LNCaP clone FGC (cell line): Measurements from ENCODE around the gene EMP2.

Experiments
- DNase-seq: peaks from one replicate; pipeline ENCODE4 v3.0.0-alpha.2; 2011; ENCODE audit warnings: low read depth
- H3K4me3 ChIP-seq: 2 replicates; pipeline ENCODE4 v1.5.1; 2011; ENCODE audit warnings: mild to moderate bottlenecking, low read depth, low read length, control low read depth
- TF ChIP-seq, protein P1 (sequence below): IDR thresholded peaks from 2 replicates; pipeline ENCODE4 v1.5.1; 2012; ENCODE audit warnings: mild to moderate bottlenecking; ENCODE audit not compliant: control insufficient read depth, insufficient read depth; ENCODE audit errors: extremely low read depth

The EMP2 gene

DNA sequence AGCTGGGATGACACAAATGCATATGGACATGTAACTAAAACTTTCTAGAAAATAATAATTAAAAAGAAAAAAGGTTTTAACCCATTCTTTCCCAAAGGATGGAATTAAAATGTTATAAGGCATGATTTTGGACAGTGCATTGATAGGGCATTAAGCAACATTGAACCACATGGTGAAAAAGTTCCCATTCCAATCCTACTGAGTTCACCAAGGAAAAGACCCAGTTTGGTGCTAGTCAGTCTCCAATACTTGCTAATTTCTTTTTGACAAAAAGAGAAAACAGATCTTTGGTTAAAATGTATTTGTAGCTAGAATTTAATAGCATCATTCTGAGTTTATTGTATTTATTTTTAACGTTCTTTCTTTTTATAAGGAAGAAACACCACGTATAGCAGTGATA, 28.1 kb downstream of the EMP2 start:
- DNase-seq = no peak
- no peak overlapping the region for H3K4me3 ChIP-seq
- TF ChIP-seq, protein P1, sequence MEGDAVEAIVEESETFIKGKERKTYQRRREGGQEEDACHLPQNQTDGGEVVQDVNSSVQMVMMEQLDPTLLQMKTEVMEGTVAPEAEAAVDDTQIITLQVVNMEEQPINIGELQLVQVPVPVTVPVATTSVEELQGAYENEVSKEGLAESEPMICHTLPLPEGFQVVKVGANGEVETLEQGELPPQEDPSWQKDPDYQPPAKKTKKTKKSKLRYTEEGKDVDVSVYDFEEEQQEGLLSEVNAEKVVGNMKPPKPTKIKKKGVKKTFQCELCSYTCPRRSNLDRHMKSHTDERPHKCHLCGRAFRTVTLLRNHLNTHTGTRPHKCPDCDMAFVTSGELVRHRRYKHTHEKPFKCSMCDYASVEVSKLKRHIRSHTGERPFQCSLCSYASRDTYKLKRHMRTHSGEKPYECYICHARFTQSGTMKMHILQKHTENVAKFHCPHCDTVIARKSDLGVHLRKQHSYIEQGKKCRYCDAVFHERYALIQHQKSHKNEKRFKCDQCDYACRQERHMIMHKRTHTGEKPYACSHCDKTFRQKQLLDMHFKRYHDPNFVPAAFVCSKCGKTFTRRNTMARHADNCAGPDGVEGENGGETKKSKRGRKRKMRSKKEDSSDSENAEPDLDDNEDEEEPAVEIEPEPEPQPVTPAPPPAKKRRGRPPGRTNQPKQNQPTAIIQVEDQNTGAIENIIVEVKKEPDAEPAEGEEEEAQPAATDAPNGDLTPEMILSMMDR = no peak

DNA sequence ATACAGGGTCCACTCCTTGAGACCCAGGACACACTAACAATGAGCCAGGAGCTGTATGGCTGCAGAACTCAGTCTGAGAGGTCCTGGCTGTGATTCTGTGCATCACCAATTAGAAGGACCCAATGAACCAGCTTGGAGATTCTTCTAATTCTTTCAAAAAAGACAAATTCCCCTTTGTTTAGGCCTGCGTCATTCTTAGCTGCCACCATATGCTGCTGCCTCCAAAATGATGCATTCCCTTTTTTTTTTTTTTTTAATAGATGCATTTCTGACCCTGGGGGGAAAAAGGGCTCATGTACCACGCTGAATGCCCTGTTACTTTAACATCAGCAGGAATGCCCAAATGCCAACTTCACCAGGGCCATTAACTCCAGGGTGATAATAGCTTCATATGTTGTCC, 28.5 kb downstream of the EMP2 start:
- TF ChIP-seq, protein P1 = no peak
- H3K4me3 ChIP-seq = no peak overlapping the region
- no peak for DNase-seq

DNA sequence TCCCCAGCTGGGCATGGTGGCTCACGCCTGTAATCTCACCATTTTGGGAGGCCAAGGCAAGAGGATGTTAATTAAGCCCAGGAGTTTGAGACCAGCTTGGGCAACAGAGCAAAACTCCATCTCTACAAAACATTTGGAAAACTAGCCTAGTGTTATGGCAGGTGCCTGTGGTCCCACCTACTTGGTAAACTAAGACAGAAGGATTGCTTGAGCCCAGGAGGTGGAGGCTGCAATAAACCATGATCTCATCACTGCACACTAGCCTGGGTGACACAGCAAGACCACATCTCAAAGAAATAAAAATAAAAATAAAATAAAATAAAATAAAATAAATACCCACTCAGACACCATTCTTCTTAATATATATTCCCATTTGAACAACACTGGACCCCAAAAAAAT, 32.0 kb downstream of the EMP2 start:
- no peak overlapping the region for H3K4me3 ChIP-seq
- no peak for DNase-seq
- TF ChIP-seq, protein P1 = no peak

DNA sequence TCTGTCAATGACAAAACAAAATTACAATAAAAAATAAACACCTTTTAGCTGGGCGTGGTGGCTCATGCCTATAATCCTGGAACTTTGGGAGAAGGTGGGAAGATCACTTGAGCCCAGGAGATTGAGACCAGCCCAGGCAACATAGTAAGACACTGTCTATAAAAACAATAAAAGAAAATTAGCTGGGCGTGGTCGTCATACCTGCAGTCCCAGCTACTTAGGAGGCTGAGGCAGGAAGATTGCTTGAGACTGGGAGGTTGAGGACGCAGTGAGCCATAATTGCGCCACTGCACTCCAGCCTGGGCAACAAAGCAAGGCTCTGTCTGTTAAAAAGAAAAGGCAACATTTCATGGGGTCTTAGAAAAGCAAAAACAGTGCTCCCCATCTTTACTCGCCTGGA, 32.7 kb downstream of the EMP2 start:
- TF ChIP-seq, protein P1 = no peak
- H3K4me3 ChIP-seq = no peak overlapping the region
- no peak for DNase-seq

DNA sequence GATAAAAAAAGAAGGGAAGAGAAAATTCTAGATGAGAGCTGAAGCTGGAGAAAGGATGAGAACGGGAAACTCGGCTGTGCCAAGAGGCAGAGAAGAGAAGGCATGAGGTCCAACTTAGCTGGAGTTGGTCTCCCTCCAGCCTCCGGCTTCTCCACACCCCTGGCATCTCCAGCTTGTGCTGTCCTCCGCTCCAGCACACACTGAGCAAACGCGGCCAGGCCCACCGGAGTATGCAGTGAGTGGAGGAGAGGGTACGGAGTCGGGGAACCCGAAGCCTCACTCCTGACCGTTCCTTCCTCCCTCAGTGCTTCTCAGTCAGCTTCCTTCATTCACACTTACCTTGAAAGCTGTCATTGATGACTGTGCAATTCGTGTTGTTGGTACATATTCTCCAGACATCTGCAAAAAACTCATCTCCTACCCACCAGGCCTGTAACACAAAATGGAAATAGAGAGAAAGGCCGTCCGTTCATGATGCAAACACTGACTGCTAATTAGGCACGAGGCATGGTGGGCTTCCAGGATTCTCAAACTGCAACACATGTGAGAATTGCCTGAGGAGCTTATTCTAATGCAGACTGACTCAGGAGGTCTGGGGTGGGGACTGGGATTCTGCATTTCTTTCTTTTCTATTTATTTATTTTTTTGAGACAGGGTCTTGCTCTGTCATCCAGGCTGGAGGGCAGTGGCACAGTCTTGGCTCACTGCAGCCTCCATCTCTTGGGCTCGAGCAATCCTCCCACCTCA, 37.0 kb downstream of the EMP2 start:
- TF ChIP-seq, protein P1 = no peak
- DNase-seq = no peak
- H3K4me3 ChIP-seq = no peak overlapping the region

DNA sequence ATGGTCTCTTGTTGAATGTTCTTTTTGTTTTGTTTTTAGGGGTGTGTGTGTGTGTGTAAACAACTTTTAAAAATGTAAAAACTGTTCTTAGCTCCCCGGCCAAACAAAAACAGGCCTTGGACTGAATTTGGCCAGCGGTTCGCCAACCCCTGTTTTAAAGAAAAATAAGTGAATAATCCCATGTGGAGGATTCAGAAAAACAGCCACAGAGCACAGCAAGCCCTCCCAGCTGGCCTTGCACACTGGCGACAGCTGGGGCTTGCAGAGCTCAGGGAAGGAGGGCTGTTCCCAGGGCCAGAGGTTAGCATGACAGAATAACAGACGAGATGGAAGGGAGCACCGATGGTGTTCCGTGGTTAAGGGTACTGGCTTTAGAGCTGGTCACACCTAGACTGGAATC, 39.0 kb downstream of the EMP2 start:
- DNase-seq = no peak
- no peak overlapping the region for H3K4me3 ChIP-seq
- TF ChIP-seq, protein P1 = no peak

DNA sequence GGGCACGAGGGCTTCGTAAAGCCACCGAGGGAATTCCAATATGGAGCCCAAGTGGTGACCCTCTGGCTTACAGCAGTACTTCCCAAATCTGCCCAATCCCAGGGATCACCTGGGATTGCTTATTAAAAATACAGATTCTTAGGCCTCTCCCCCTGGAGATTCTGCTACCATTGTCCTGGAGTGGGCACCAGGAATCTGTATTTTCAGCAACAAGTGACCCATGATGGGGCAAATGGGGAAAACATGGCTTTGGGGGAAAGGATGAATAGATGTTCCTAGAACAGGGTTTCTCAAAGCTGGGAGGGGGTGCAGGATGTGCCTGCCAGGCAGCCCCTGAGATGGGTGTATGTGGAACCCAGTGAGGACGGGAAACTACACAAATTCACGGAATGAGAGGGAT, 40.6 kb downstream of the EMP2 start:
- H3K4me3 ChIP-seq = no peak overlapping the region
- TF ChIP-seq, protein P1 = no peak
- DNase-seq = no peak
